ENCODE data around the gene SDHA.
"Not testable (repeated sequence)": the region's sequence is repeated elsewhere in the genome, so short reads cannot be mapped to it uniquely, and the experiment has no call there.

Gene SDHA

DNA sequence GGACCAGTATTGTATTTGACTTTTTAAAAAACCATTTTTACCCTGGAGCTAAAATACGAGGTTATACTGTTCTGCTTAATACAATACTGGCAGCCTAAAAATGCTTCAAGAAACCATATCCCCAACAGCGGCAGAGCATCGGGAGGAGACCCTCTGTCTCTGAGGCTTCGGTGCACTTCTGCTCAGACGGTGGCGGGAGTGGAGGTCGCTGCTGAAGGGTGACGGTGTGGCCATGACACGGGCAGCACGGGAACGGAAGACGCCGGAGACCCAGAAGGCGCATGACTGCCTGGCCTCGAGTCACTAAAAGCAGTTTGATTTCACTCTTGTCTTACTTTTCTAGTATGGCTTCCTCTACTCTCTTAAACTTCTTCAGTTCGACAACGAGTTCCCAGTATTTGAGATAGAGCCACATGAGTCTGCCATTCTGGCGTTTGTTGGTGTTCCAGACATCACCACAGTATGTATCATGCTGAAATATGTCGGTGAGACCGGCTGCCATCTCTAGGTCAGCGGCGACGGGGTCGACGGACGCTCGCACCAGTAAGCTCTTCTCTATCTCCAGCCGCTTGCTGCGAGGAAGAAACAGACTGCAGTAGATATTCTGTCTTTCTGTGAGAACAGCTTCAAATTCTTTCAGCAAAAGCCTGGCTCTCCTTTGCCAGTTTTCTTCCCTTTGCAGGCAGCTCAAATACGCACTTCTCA, 13.0 kb upstream of the SDHA start:
- Histone ChIP-seq H3K4me3 (no peak overlapping the region), H3K27ac (no peak overlapping the region)
- TF ChIP-seq CTCF (IDR thresholded peaks at IDR 0.05): no peak
- no peak for DNase-seq (ENCODE audit: low spot score)

DNA sequence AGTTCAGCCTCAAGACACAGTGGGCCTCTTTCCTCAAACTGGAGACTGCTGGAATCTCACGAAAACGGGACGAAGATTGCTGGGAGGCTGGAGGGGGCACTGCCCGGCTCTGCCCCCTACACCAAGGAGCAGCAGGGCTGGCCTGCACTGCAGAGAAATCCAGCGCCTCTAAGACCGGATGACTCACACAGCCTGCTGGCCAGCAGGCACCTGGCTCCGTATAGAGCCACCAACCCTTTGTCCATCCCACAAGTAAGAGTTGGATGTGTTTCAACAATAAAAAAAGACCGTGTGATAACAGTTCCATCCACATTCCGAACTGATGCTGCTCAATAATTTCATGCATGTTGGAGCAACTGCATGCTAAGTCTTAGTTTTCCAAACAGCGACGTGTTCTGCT, 11.7 kb upstream of the SDHA start:
- TF ChIP-seq CTCF (IDR thresholded peaks at IDR 0.05): no peak
- no peak overlapping the region for H3K27ac ChIP-seq
- no peak overlapping the region for H3K4me3 ChIP-seq
- no peak for DNase-seq (ENCODE audit: low spot score)

DNA sequence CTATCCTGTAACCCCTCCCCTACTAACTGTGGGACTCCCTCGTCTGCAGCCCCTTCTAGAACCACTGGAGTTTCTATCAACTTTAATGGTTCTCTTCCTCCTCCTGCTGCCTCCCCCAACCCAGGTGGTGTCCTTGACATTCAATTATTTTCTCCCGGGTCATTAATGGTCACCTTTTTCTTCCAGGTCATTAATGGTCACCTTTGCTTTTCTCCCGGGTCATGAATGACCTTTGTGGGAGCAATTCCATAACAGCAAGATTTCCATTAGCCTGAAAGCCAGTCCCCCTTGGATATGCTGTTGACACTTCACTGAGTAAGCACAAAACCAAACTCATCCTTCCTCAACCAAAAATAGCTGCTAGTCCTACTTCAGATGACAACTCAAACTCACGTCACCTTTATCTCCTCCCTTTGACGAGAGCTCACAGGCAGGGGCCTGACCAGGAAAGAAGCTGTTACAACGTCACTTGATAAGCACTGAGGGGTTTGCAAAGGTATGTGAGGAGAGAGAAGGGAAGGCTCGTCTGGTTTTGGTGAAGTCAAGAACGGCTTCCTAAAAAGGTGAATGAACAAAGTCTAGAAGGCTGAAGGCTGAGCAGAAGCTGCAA, 11.1 kb upstream of the SDHA start:
- no peak overlapping the region for H3K27ac ChIP-seq
- no peak for DNase-seq (ENCODE audit: low spot score)
- H3K4me3 ChIP-seq: no peak overlapping the region
- TF ChIP-seq CTCF (IDR thresholded peaks at IDR 0.05): no peak

DNA sequence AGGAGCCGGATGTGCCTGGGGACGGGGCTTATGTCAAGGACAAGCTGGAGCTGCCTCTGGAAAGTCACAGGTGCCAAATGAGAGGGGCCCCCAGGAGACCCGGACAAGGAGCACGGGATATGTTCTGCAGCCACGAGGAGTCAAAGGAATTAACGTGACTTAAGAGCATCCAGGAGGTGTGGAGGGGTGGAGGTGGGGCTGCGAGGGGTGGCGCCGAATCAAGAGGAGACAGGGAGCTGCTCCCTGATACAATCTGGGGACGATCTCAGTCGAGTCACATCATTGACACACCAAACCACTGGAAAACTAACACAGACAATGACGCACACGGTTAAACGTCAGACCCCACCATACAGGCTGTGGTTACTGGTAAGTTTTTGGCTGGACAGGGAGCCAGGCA, 10.5 kb upstream of the SDHA start:
- no peak for TF ChIP-seq CTCF (IDR thresholded peaks at IDR 0.05)
- H3K27ac ChIP-seq: no peak overlapping the region
- DNase-seq (ENCODE audit: low spot score): no peak

GRCh38 chr5:208449-209114, 9.5 kb upstream of the SDHA start:
- no peak for TF ChIP-seq CTCF (IDR thresholded peaks at IDR 0.05)
- H3K27ac ChIP-seq: peak overlapping the region in 1 of 2 donors; percentile 11
- DNase-seq (ENCODE audit: low spot score): no peak
- no peak overlapping the region for H3K4me3 ChIP-seq

More for the DNA sequence above, 10.5 kb upstream of the SDHA start:
- no peak overlapping the region for H3K4me3 ChIP-seq

DNA sequence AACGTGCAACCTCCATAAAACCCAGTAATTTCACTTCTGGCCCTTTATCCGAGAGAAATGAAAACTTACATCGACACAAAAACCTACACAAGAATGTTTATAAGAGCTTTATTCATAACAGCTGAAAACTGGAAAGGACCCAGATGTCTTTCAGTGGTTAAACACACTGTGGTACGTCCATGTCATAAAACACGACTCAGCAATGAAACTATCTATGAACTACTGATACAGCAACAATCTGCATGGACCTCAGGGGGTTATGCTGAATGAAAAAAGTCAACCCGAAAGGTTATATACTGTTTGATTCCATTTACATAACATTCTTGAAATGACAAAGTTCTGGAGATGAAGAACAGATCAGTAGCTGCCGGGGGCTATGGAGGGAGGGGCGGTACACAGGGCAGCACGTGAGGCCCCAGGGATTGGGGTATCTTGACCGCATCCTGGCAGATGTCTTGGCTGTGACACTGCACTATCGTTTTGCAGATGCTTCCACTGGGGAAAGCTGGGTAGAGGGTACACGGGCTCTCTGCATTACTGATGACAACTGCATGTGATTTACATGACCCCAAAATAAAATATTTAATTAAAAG, 4.2 kb upstream of the SDHA start:
- Histone ChIP-seq H3K27ac (no peak overlapping the region), H3K4me3 (no peak overlapping the region)
- no peak for TF ChIP-seq CTCF (IDR thresholded peaks at IDR 0.05)
- DNase-seq (ENCODE audit: low spot score): no peak

DNA sequence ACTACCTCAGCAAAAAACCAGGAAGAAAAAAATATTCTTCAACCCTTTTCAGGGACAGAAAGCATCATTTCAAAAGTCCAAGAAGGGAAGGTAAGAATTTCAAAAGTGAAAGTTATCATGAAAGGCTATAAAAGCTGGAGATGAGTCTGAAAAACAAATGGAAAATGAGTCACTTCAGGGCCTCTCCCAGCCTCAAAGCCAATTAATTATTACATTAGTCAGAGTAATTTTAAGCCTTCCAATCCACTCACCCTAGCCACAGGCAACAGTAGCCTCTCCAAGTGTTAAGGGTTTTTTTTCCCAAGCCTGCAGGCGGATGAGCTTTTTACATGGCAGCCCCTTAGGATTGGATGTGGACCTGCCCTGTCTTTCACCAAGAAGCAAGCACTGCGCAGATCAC, 2.9 kb upstream of the SDHA start:
- H3K27ac ChIP-seq; DNase-seq (ENCODE audit: low spot score): not testable (repeated sequence)

GRCh38 chr5:216076-216475, 2.0 kb upstream of the SDHA start:
- DNase-seq (ENCODE audit: low spot score); H3K27ac ChIP-seq; H3K4me3 ChIP-seq: not testable (repeated sequence)

More for the DNA sequence above, 2.9 kb upstream of the SDHA start:
- not testable (repeated sequence) for H3K4me3 ChIP-seq

Measured in coronary artery (tissue), 2 donors.